ENCODE data around the gene ZFX.

The ZFX gene

DNA sequence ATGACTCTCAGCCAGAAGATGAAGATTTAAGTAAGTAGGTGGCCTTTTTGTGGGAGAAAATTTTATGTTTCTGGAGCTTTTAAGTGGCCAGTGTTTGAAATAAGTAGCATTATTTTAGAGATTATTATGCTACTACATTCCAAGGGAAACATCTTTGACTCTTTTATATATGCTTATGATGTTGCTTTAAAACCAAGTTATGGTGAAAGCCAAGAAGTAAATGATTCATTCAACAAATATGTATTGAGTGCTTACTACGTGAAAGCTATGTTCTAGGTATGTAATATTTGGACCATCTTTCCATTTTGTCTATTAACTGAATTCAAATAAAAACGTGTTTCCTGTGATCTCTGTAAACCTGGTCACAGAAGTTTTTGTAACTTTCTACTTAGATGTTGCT lies 58.3 kb downstream of the ZFX start:
- DNase-seq (ENCODE audit: low read depth), result peak; percentile 56
- H3K4me3 ChIP-seq (ENCODE audit: low read depth, low read length), result no peak overlapping the region
- TF ChIP-seq, protein P1, sequence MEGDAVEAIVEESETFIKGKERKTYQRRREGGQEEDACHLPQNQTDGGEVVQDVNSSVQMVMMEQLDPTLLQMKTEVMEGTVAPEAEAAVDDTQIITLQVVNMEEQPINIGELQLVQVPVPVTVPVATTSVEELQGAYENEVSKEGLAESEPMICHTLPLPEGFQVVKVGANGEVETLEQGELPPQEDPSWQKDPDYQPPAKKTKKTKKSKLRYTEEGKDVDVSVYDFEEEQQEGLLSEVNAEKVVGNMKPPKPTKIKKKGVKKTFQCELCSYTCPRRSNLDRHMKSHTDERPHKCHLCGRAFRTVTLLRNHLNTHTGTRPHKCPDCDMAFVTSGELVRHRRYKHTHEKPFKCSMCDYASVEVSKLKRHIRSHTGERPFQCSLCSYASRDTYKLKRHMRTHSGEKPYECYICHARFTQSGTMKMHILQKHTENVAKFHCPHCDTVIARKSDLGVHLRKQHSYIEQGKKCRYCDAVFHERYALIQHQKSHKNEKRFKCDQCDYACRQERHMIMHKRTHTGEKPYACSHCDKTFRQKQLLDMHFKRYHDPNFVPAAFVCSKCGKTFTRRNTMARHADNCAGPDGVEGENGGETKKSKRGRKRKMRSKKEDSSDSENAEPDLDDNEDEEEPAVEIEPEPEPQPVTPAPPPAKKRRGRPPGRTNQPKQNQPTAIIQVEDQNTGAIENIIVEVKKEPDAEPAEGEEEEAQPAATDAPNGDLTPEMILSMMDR (conservative IDR thresholded peaks at IDR 0.05; ENCODE audit: low read depth, low read length), result no peak

DNA sequence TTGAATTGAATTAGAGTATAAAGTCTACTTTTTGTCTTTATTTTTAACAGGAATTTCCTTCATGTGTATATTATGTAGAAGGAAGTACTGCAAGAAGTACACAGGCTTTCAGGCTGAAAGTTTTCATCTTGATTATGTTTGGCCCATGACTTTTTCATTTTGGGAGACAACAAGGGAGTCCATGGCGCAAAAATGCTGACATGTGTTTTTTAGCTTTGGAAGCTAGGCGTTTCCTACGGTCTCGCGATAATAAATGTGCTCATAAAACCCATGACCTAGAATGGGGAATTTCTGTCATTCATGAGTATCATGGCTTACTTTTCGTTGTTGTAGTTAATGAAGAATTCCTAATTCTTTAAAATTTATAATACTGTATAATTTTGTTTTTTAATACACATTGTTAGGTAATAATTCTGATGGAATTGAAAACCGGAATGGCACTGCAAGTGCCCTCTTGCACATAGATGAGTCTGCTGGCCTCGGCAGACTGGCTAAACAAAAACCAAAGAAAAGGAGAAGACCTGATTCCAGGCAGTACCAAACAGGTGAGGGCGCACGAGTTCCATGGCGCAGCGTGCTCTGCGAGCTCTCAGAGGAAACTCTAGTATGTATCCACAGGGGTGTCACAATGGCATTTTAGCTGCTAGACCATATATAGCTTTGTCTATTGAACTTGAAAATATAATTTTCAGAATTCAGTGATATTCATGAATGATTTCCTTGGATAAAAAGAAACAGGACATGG lies 59.1 kb downstream of the ZFX start:
- TF ChIP-seq, protein P1 (conservative IDR thresholded peaks at IDR 0.05; ENCODE audit: low read depth, low read length), result no peak
- H3K4me3 ChIP-seq (ENCODE audit: low read depth, low read length), result no peak overlapping the region
- no peak for DNase-seq (ENCODE audit: low read depth)

DNA sequence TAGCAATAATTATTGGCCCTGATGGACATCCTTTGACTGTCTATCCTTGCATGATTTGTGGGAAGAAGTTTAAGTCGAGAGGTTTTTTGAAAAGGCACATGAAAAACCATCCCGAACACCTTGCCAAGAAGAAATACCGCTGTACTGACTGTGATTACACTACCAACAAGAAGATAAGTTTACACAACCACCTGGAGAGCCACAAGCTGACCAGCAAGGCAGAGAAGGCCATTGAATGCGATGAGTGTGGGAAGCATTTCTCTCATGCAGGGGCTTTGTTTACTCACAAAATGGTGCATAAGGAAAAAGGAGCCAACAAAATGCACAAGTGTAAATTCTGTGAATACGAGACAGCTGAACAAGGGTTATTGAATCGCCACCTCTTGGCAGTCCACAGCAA lies 60.7 kb downstream of the ZFX start:
- H3K4me3 ChIP-seq (ENCODE audit: low read depth, low read length), result no peak overlapping the region
- no peak for DNase-seq (ENCODE audit: low read depth)
- TF ChIP-seq, protein P1 (conservative IDR thresholded peaks at IDR 0.05; ENCODE audit: low read depth, low read length), result no peak

DNA sequence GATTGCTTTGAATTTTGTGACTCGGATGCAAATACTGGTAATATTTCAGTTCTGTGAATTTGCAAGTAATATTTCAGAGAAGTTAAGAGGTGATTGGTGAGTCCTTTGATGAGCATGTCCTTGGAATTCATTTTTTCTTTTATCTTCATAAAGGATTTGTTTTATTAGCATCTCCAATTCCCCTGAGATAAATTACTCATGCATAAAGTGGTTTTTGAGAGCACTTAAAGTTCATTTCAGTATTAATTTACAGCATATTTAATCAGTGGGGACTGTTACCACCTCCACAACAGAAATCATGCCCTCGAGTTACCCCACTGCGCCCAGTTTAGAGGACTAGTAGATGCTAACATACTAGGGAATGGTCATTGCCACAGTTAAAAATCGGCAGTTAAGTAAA lies 65.0 kb downstream of the ZFX start:
- DNase-seq (ENCODE audit: low read depth), result no peak
- TF ChIP-seq, protein P1 (conservative IDR thresholded peaks at IDR 0.05; ENCODE audit: low read depth, low read length), result no peak
- no peak overlapping the region for H3K4me3 ChIP-seq (ENCODE audit: low read depth, low read length)

DNA sequence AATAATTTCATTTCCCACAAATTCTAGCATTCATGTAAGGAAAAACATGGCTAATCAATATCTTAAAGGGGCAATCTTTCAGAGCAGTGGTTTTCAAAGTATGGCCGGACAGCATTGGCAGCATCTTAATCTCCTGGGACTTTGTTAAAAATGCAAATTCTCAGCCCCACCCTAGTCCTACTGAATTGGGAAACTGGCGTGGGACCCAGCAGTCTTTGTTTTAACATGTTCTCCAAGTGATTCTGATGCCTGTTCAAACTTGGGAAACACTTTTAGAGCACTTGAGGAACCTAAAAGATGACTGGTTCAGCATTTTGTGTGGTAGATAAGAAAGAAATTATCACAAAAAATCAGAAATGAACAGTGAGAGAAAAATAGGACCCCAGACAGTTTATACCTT lies 65.7 kb downstream of the ZFX start:
- no peak overlapping the region for H3K4me3 ChIP-seq (ENCODE audit: low read depth, low read length)
- DNase-seq (ENCODE audit: low read depth), result no peak
- TF ChIP-seq, protein P1 (conservative IDR thresholded peaks at IDR 0.05; ENCODE audit: low read depth, low read length), result no peak

DNA sequence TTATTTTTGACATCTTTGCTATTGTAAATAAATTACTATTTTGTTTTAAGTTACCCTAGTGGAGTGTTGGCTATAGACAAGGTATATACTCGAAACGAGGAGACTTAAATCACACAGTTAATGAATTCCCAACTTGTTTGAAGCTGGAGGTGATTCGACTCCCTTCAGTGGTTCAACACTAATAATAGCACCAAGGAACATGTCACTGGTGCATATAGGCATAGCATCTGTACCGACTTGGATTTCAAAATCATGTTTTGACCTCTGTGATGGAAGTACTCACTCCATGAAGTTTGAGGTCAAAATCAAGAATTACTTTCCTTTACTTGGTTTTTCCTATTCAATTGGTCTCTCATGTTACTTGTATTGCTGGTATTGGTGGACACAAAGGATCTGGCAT lies 66.5 kb downstream of the ZFX start:
- H3K4me3 ChIP-seq (ENCODE audit: low read depth, low read length), result no peak overlapping the region
- no peak for DNase-seq (ENCODE audit: low read depth)
- TF ChIP-seq, protein P1 (conservative IDR thresholded peaks at IDR 0.05; ENCODE audit: low read depth, low read length), result no peak

DNA sequence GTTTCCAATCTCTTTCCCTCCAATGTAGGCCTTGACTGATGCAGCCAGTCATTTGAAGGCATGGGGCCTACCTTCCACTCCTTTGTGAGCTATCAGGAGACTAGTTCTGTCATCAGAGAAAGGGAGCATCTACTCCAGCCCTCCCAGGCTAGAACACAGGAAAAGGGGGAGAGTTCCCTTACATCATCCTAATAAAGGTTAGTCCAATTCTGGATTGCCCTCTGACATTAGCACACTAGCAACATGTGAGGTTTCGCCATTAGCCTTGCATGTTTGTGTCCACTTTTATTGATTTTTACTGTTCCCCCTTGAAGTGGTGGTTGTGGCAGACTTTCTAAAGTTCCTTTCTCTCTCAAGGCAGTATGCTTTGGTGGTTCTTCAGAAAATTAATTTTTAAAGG lies 67.3 kb downstream of the ZFX start:
- TF ChIP-seq, protein P1 (conservative IDR thresholded peaks at IDR 0.05; ENCODE audit: low read depth, low read length), result no peak
- no peak overlapping the region for H3K4me3 ChIP-seq (ENCODE audit: low read depth, low read length)
- DNase-seq (ENCODE audit: low read depth), result no peak
